GM12878 (cell line): ENCODE measurements around the gene RIT2. TPM values are rescaled to one million over a fixed set of nuclear protein-coding genes. Genes with fewer than 3 reads are reported as not detected.

ENCODE experiments used
- ATAC-seq: fragments of 200-7000 bp; cut with Tn5 transposase; 3 replicates; pipeline ENCODE4 v1.9.1; 2020; ENCODE audit warnings: mild to moderate bottlenecking, moderate library complexity
- BruUV-seq: library from RNA; stranded (reverse); fragments of 400-500 nt; replicated peaks from 2 replicates; lab custom pipeline; 2021; lab: Mats Ljungman, UMichigan
- CTCF ChIA-PET: fragments of 300-600 bp; sonication (Branson Sonifier 250); formaldehyde crosslinking; extraction: SDS; loops from one replicate; lab custom pipeline; 2021; ENCODE audit warnings: inconsistent platforms; lab: Yijun Ruan, JAX
- POLR2A ChIA-PET: fragments of 350-600 bp; formaldehyde crosslinking; extraction: SDS; loops from one replicate; lab custom pipeline; 2021; ENCODE audit warnings: inconsistent platforms; lab: Charles Lee
- RAD21 ChIA-PET: fragments of 300-600 bp; sonication (Branson Sonifier 250); formaldehyde crosslinking; loops from one replicate; lab custom pipeline; 2023; ENCODE audit warnings: antibody characterized with exemption; ENCODE audit not compliant: unreplicated experiment; lab: Charles Lee
- SMC1A ChIA-PET: fragments of 300-600 bp; sonication (Branson Sonifier 250); formaldehyde crosslinking; loops from one replicate; lab custom pipeline; 2023; ENCODE audit not compliant: unreplicated experiment, uncharacterized antibody; lab: Charles Lee
- DNase-seq: peaks from one replicate; pipeline ENCODE4 v3.0.0-alpha.2; 2011; ENCODE audit warnings: low read depth, low spot score
- FAIRE-seq: peaks from 3 replicates; lab custom pipeline; 2011; peaks lifted over from hg19 to GRCh38; lab: Jason Lieb, UNC
- H2AFZ ChIP-seq: 2 replicates; pipeline ENCODE4 v1.6.0; 2011; ENCODE audit warnings: low read depth, low read length, control low read depth; ENCODE audit not compliant: control insufficient read depth
- H3K27ac ChIP-seq: 2 replicates; pipeline ENCODE4 v1.5.1; 2011; ENCODE audit warnings: control low read depth; ENCODE audit not compliant: control insufficient read depth, insufficient read depth
- H3K27me3 ChIP-seq, 2 experiments: replicated peaks in 1 of 2; 2 replicates each; pipeline versions ENCODE4 v1.6.0 to v1.6.1; 2011; ENCODE audit warnings: low read length in 1 of 2; ENCODE audit not compliant: control insufficient read depth in 2 of 2, insufficient read depth in 2 of 2
- H3K36me3 ChIP-seq, 2 experiments: 2 replicates each; pipeline ENCODE4 v1.5.1; 2011; ENCODE audit warnings: low read length in 1 of 2; ENCODE audit not compliant: control insufficient read depth in 2 of 2, insufficient read depth in 2 of 2
- H3K4me1 ChIP-seq: 2 replicates; pipeline ENCODE4 v1.6.1; 2011; ENCODE audit warnings: mild to moderate bottlenecking, low read length, moderate library complexity, mixed read lengths; ENCODE audit not compliant: control insufficient read depth, insufficient read depth
- H3K4me2 ChIP-seq: 2 replicates; pipeline ENCODE4 v1.6.0; 2011; ENCODE audit warnings: control low read depth; ENCODE audit not compliant: control insufficient read depth, insufficient read depth
- H3K4me3 ChIP-seq: fragments of 200-600 bp; sonication (generic); 2 replicates; pipeline ENCODE4 v1.5.1; 2016
- H3K79me2 ChIP-seq: 2 replicates; pipeline ENCODE4 v1.6.0; 2011; ENCODE audit warnings: low read length; ENCODE audit not compliant: control insufficient read depth, insufficient read depth
- H3K9ac ChIP-seq: 2 replicates; pipeline ENCODE4 v1.8.0; 2011; ENCODE audit warnings: low read length, control low read depth, mixed read lengths; ENCODE audit not compliant: control insufficient read depth, insufficient read depth
- H3K9me3 ChIP-seq: replicated peaks from 3 replicates; pipeline ENCODE4 v1.5.1; 2011; ENCODE audit warnings: mild to moderate bottlenecking, low read length; ENCODE audit not compliant: control insufficient read depth, insufficient read depth
- H4K20me1 ChIP-seq: 2 replicates; pipeline ENCODE4 v1.6.0; 2011; ENCODE audit not compliant: control insufficient read depth, insufficient read depth
- RAD51 ChIP-seq: fragments of 450-650 bp; IDR thresholded peaks from 2 replicates; pipeline ENCODE4 v1.6.1; 2016; ENCODE audit warnings: moderate library complexity, mild to moderate bottlenecking, inconsistent platforms
- SIN3A ChIP-seq: IDR thresholded peaks from 2 replicates; pipeline ENCODE4 v1.6.1; 2012; ENCODE audit warnings: low read depth, low read length, improper control_type of control experiment
- SRF ChIP-seq, 2 experiments: IDR thresholded peaks; 2 replicates each; pipeline ENCODE4 v1.6.1; 2011; ENCODE audit warnings: low read depth in 2 of 2, low read length in 2 of 2, mild to moderate bottlenecking in 1 of 2, moderate library complexity in 1 of 2
- TARDBP ChIP-seq: IDR thresholded peaks from 2 replicates; pipeline ENCODE4 v1.6.1; 2016; ENCODE audit warnings: borderline replicate concordance
- ZNF622 ChIP-seq: fragments of 450-650 bp; IDR thresholded peaks from 2 replicates; pipeline ENCODE4 v1.6.1; 2017; ENCODE audit warnings: mild to moderate bottlenecking, inconsistent platforms
- WGBS: methylation state at CpG from one replicate; pipeline ENCODE4 v1.1.6; 2016; ENCODE audit warnings: low lambda C conversion rate; ENCODE audit not compliant: insufficient replicate concordance, insufficient coverage; ENCODE audit errors: missing lambda C conversion rate; 5-methylcytosine and 5-hydroxymethylcytosine counted together
- in situ Hi-C: fragments of 300-500 bp; cut with MboI; formaldehyde crosslinking; loops from 9 replicates; pipeline ENCODE4 v1.14.3; 2018; ENCODE audit warnings: mixed read lengths
- intact Hi-C: fragments of 100-400 bp; cut with micrococcal nuclease; formaldehyde crosslinking; loops from one replicate; pipeline ENCODE4 v1.14.2; 2022; ENCODE audit not compliant: unreplicated experiment
- polyA plus RNA-seq, 11 experiments: library from polyadenylated mRNA; depleted of rRNA in 4 of 11; unstranded in 6 of 11; stranded (reverse) in 5 of 11; fragments of >200 nt; fragmentation: Nextera tagmentation in 4 of 11; fragmentation: Illumina TruSeq in 1 of 11; extraction: Ambion mirVana in 4 of 11; extraction: Trizol in 1 of 11; gene quantifications; 1 replicate in 1 of 11; 2 replicates in 10 of 11; pipeline versions ENCODE4 v1.2.1 to v1.2.3, GENCODE V29; 2011 to 2016; ENCODE audit warnings: inconsistent platforms in 2 of 11, missing spikeins in 2 of 11, low read depth in 1 of 11
- total RNA-seq, 4 experiments: library from RNA; depleted of rRNA in 3 of 4; stranded (reverse); fragments of >200 nt in 3 of 4; fragmentation: Illumina TruSeq in 1 of 4; extraction: Trizol in 1 of 4; gene quantifications; 2 replicates each; pipeline versions ENCODE4 v1.2.1 to v1.2.3, GENCODE V29; 2013 to 2021
- TF ChIP-seq, protein P1 (sequence below): fragments of 150-350 bp; IDR thresholded peaks from 2 replicates; pipeline ENCODE4 v1.6.1; 2014; ENCODE audit warnings: mild to moderate bottlenecking, low read depth, low read length

Gene RIT2
- total and polyA plus RNA-seq, 10 of the 15 experiments (the other 5 are each of a cell fraction or from before 2014, with no cell fraction given): not detected

DNA sequence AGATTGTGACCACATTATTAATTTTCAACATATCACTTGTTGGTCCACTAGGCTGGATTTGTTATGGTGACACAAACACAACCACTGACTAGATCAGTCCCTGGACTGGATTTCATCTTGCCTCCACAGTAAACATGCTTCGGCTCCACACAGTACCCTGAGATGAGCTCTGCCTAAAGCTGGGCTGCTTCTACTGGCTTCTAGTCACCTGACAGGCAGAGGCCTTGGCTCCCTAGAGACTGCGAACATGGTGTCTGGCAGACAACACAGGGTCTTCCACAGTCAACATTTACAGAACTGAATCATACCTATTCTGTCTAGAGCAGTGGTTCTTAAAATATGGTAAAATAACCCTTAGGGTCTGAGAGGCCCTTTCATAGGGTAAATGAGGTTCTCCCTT lies 69.2 kb downstream of the RIT2 start:
- FAIRE-seq (no peak), ATAC-seq (no peak), DNase-seq (no peak)
- H3K4me3 ChIP-seq: no peak overlapping the region
- H3K9me3 ChIP-seq: no peaks in the 10 kb centered on the region
- H2AFZ ChIP-seq: no peak overlapping the region
- H3K79me2 ChIP-seq: no peaks in the 10 kb centered on the region
- H3K4me1 ChIP-seq: no peaks in the 10 kb centered on the region
- RAD21 ChIA-PET: no interaction called here
- CTCF ChIA-PET: no interaction called here
- H4K20me1 ChIP-seq: no peaks in the 10 kb centered on the region
- no TSS peak for BruUV-seq
- POLR2A ChIA-PET: no interaction called here
- no peak overlapping the region for H3K4me2 ChIP-seq
- WGBS: 0% methylated on average over 2 of the region's 2 CpGs
- SMC1A ChIA-PET: no interaction called here
- in situ Hi-C loops (no loop called here), intact Hi-C loops (no loop called here)
- H3K9ac ChIP-seq: no peak overlapping the region
- no peak overlapping the region for H3K27ac ChIP-seq
- no peaks in the 10 kb centered on the region for H3K36me3 ChIP-seq
- no peaks in the 10 kb centered on the region for H3K27me3 ChIP-seq
- TF ChIP-seq RAD51 (no peak), TARDBP (no peak)

DNA sequence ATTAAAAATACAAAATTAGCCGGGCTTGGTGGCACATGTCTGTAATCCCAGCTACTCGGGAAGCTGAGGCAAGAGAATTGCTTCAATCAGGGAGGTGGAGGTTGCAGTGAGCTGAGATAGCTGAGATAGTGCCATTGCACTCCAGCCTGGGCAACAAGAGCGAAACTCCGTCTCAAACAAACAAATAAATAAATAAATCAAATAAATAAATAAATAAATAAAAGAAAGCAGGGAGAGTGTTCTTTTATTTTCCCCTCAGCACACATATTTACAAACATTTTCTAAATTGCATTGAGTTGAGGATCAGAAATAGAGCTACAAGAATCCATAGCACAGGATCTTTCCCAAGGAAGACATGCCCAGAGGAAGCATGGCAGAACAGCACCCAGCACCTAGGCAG lies 71.9 kb downstream of the RIT2 start:
- no peaks in the 10 kb centered on the region for H3K4me1 ChIP-seq
- intact Hi-C loops (no loop called here), in situ Hi-C loops (no loop called here)
- no peaks in the 10 kb centered on the region for H4K20me1 ChIP-seq
- ATAC-seq (no peak), FAIRE-seq (no peak), DNase-seq (no peak)
- H3K27me3 ChIP-seq: no peaks in the 10 kb centered on the region
- no peaks in the 10 kb centered on the region for H3K79me2 ChIP-seq
- SMC1A ChIA-PET: interaction anchor here (0.9 kb wide), 1 partner anchor 20 kb away, joined by 3 read pairs; no protein-coding TSS in a partner anchor
- no peak overlapping the region for H3K4me3 ChIP-seq
- BruUV-seq: no TSS peak
- 3% methylated on average over 4 of the region's 4 CpGs for WGBS
- no peaks in the 10 kb centered on the region for H3K36me3 ChIP-seq
- H3K27ac ChIP-seq: no peak overlapping the region
- RAD21 ChIA-PET: no interaction called here
- TF ChIP-seq ZNF622: no peak
- TF ChIP-seq, protein P1, sequence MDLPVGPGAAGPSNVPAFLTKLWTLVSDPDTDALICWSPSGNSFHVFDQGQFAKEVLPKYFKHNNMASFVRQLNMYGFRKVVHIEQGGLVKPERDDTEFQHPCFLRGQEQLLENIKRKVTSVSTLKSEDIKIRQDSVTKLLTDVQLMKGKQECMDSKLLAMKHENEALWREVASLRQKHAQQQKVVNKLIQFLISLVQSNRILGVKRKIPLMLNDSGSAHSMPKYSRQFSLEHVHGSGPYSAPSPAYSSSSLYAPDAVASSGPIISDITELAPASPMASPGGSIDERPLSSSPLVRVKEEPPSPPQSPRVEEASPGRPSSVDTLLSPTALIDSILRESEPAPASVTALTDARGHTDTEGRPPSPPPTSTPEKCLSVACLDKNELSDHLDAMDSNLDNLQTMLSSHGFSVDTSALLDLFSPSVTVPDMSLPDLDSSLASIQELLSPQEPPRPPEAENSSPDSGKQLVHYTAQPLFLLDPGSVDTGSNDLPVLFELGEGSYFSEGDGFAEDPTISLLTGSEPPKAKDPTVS: no peak
- TF ChIP-seq SIN3A: no peak
- TF ChIP-seq SRF (IDR thresholded peaks at IDR 0.05; ENCODE audit: low read depth in 2 of 2, low read length in 2 of 2): no peak
- H3K9me3 ChIP-seq: no peaks in the 10 kb centered on the region
- POLR2A ChIA-PET: no interaction called here
- no peak overlapping the region for H3K4me2 ChIP-seq
- CTCF ChIA-PET: no interaction called here
- H3K9ac ChIP-seq: no peak overlapping the region
- no peak overlapping the region for H2AFZ ChIP-seq
